HG03520 (cell line): ENCODE measurements around the gene MMADHC.

Experiments used
- ATAC-seq: cut with Tn5 transposase; IDR thresholded peaks from one replicate; pipeline ENCODE4 v1.9.1; 2021; ENCODE audit warnings: mild to moderate bottlenecking, moderate library complexity; ENCODE audit not compliant: unreplicated experiment

MMADHC gene

GRCh38 chr2:149559341-149560068, 28.1 kb downstream of the MMADHC start:
- ATAC-seq: no peak

- no peak for ATAC-seq
Observed at GRCh38 chr2:149556452-149556851, 31.1 kb downstream of the MMADHC start.

- no peak for ATAC-seq
Observed at GRCh38 chr2:149552830-149553229, 34.7 kb downstream of the MMADHC start.

- no peak for ATAC-seq
Observed at GRCh38 chr2:149552226-149552625, 35.3 kb downstream of the MMADHC start.

GRCh38 chr2:149544692-149545091, 42.9 kb downstream of the MMADHC start:
- no peak for ATAC-seq

- ATAC-seq: no peak
Observed at GRCh38 chr2:149543845-149544244, 43.7 kb downstream of the MMADHC start.

GRCh38 chr2:149540138-149540537, 47.4 kb downstream of the MMADHC start:
- no peak for ATAC-seq

GRCh38 chr2:149538138-149538833, 49.3 kb downstream of the MMADHC start:
- no peak for ATAC-seq

- no peak for ATAC-seq
Observed at GRCh38 chr2:149537092-149537726, 50.4 kb downstream of the MMADHC start.

- no peak for ATAC-seq
Observed at GRCh38 chr2:149536649-149537048, 50.9 kb downstream of the MMADHC start.

- no peak for ATAC-seq
Observed at GRCh38 chr2:149534674-149535073, 52.9 kb downstream of the MMADHC start.

- no peak for ATAC-seq
Observed at GRCh38 chr2:149528983-149529382, 58.6 kb downstream of the MMADHC start.

- ATAC-seq: no peak
Observed at GRCh38 chr2:149527998-149528755, 59.4 kb downstream of the MMADHC start.

GRCh38 chr2:149526689-149527088, 60.9 kb downstream of the MMADHC start:
- no peak for ATAC-seq

- no peak for ATAC-seq
Observed at GRCh38 chr2:149525323-149525722, 62.3 kb downstream of the MMADHC start.
